H1 (cell line): ENCODE results near the gene TNP2.
A peak's percentile ranks its signal among the peaks of the same experiment; 100 is the strongest.

ENCODE experiments used
- CHD2 ChIP-seq: IDR thresholded peaks from 2 replicates; pipeline ENCODE4 v1.6.1; 2012; ENCODE audit warnings: low read length, improper control_type of control experiment
- CTCF ChIP-seq, 3 experiments: IDR thresholded peaks; 1 replicate in 2 of 3; 2 replicates in 1 of 3; pipeline versions ENCODE4 v1.5.1 to v1.6.1; 2011; ENCODE audit warnings: low read length in 3 of 3, mild to moderate bottlenecking in 3 of 3, inconsistent platforms in 2 of 3, low read depth in 1 of 3, moderate library complexity in 1 of 3; ENCODE audit not compliant: insufficient read depth in 1 of 3; ENCODE audit errors: control extremely low read depth in 1 of 3
- POLR2A ChIP-seq, 2 experiments: IDR thresholded peaks; 1 replicate in 1 of 2; 2 replicates in 1 of 2; pipeline ENCODE4 v1.6.1; 2011; ENCODE audit warnings: low read depth in 2 of 2, low read length in 2 of 2, mild to moderate bottlenecking in 2 of 2; ENCODE audit errors: control extremely low read depth in 1 of 2
- POLR2AphosphoS5 ChIP-seq: IDR thresholded peaks from 2 replicates; pipeline ENCODE4 v1.6.1; 2011; ENCODE audit warnings: low read depth, low read length

GRCh38 chr16:11257131-11257938 is 11.8 kb downstream of the TNP2 start:
- TF ChIP-seq POLR2A (IDR thresholded peaks at IDR 0.05; ENCODE audit: control extremely low read depth in 1 of 2, low read depth in 2 of 2, low read length in 2 of 2) (no peak), CTCF (IDR thresholded peaks at IDR 0.05; ENCODE audit: control extremely low read depth in 1 of 3, insufficient read depth in 1 of 3, low read depth in 1 of 3, low read length in 3 of 3) (peak; percentile 80 to 91 (median 90)), CHD2 (0 out of 2 replicates have a peak, but pooled peaks have one; percentile 24), POLR2AphosphoS5 (no peak)
